Endothelial cell of umbilical vein (primary cell): Measurements from ENCODE around the gene INPP1. TPM values are rescaled to one million over a fixed set of nuclear protein-coding genes. Genes with fewer than 3 reads are reported as not detected.

Source experiments
- BruUV-seq: library from RNA; stranded (reverse); fragments of 400-500 nt; replicated peaks from 2 replicates; lab custom pipeline; 2021; lab: Mats Ljungman, UMichigan
- CTCF ChIA-PET: fragments of 300-600, 350-600 bp; sonication (Branson Sonifier 250); formaldehyde crosslinking; loops from one replicate; lab custom pipeline; 2021; ENCODE audit warnings: antibody characterized with exemption, inconsistent platforms; lab: Charles Lee
- POLR2A ChIA-PET: fragments of 300-600, 350-600 bp; sonication (Branson Sonifier 250); formaldehyde crosslinking; loops from one replicate; lab custom pipeline; 2021; ENCODE audit warnings: antibody characterized with exemption, inconsistent platforms; lab: Charles Lee
- DNase-seq: peaks from one replicate; pipeline ENCODE4 v3.0.0-alpha.2; 2011; ENCODE audit warnings: low read depth, low spot score
- FAIRE-seq: peaks from 2 replicates; lab custom pipeline; 2011; peaks lifted over from hg19 to GRCh38; lab: Jason Lieb, UNC
- H2AFZ ChIP-seq: 2 replicates; pipeline ENCODE4 v1.6.0; 2012; ENCODE audit warnings: low read depth, low read length, control low read depth, inconsistent platforms
- H3K27ac ChIP-seq: 2 replicates; pipeline ENCODE4 v1.5.1; 2011; ENCODE audit warnings: low read depth, mild to moderate bottlenecking, control low read depth, low read length, moderate library complexity; ENCODE audit not compliant: insufficient read depth
- H3K27me3 ChIP-seq, 2 experiments: 2 replicates each; pipeline versions ENCODE4 v1.6.0 to v1.6.1; 2011; ENCODE audit warnings: low read length in 2 of 2, mixed read lengths in 1 of 2; ENCODE audit not compliant: control insufficient read depth in 2 of 2, insufficient read depth in 2 of 2
- H3K36me3 ChIP-seq, 2 experiments: 2 replicates in 1 of 2; 3 replicates in 1 of 2; pipeline ENCODE4 v1.5.1; 2011; ENCODE audit warnings: low read length in 2 of 2, mild to moderate bottlenecking in 1 of 2, moderate library complexity in 1 of 2; ENCODE audit not compliant: control insufficient read depth in 2 of 2, insufficient read depth in 2 of 2; ENCODE audit errors: extremely low read depth in 1 of 2
- H3K4me1 ChIP-seq: 3 replicates; pipeline ENCODE4 v1.5.1; 2011; ENCODE audit warnings: mild to moderate bottlenecking, low read length; ENCODE audit not compliant: control insufficient read depth, insufficient read depth; ENCODE audit errors: extremely low read depth
- H3K4me2 ChIP-seq: 2 replicates; pipeline ENCODE4 v1.6.1; 2011; ENCODE audit warnings: low read length, control low read depth, mixed read lengths; ENCODE audit not compliant: insufficient read depth
- H3K4me3 ChIP-seq, 3 experiments: fragments of 200-600 bp in 1 of 3; sonication (generic), shearing (Covaris generic) in 1 of 3; replicated peaks in 1 of 3; 2 replicates each; pipeline ENCODE4 v1.5.1; 2011 to 2016; ENCODE audit warnings: control low read depth in 3 of 3, low read length in 3 of 3, mild to moderate bottlenecking in 2 of 3, inconsistent platforms in 1 of 3, low read depth in 1 of 3, moderate library complexity in 1 of 3; ENCODE audit not compliant: insufficient read depth in 1 of 3
- H3K79me2 ChIP-seq: 2 replicates; pipeline ENCODE4 v1.6.0; 2012; ENCODE audit warnings: low read length, inconsistent platforms; ENCODE audit not compliant: control insufficient read depth, insufficient read depth
- H3K9ac ChIP-seq: replicated peaks from 2 replicates; pipeline ENCODE3; 2011; ENCODE audit warnings: low read length, control low read depth; ENCODE audit not compliant: insufficient read depth; ENCODE audit errors: extremely low read depth
- H3K9me1 ChIP-seq: replicated peaks from 3 replicates; pipeline ENCODE4 v1.6.0; 2011; ENCODE audit warnings: mild to moderate bottlenecking, low read length; ENCODE audit not compliant: control insufficient read depth, insufficient read depth; ENCODE audit errors: extremely low read depth
- H3K9me3 ChIP-seq: replicated peaks from 2 replicates; pipeline ENCODE4 v1.5.1; 2012; ENCODE audit warnings: low read length, inconsistent platforms; ENCODE audit not compliant: control insufficient read depth, insufficient read depth
- H4K20me1 ChIP-seq: replicated peaks from 2 replicates; pipeline ENCODE3; 2011; ENCODE audit warnings: mild to moderate bottlenecking, low read length; ENCODE audit not compliant: control insufficient read depth, insufficient read depth; ENCODE audit errors: extremely low read depth
- EZH2 ChIP-seq: IDR thresholded peaks from 2 replicates; pipeline ENCODE4 v1.6.1; 2012; ENCODE audit warnings: borderline replicate concordance, low read depth, mild to moderate bottlenecking, moderate library complexity, low read length, inconsistent platforms; ENCODE audit not compliant: severe bottlenecking
- GATA2 ChIP-seq: IDR thresholded peaks from 2 replicates; pipeline ENCODE4 v1.7.0; 2011; ENCODE audit warnings: low read depth, mild to moderate bottlenecking, moderate library complexity, mixed read lengths, low read length; ENCODE audit not compliant: insufficient read length, insufficient read depth
- POLR2AphosphoS5 ChIP-seq: IDR thresholded peaks from 2 replicates; pipeline ENCODE4 v1.6.1; 2012; ENCODE audit warnings: low read depth, mild to moderate bottlenecking, control low read depth, low read length, moderate library complexity; ENCODE audit not compliant: insufficient read depth
- dilution Hi-C: fragments of 300-500 bp; cut with MboI; formaldehyde crosslinking; loops from one replicate; pipeline ENCODE4 v1.15.0; 2019; ENCODE audit warnings: low sequenced_read_pairs; ENCODE audit not compliant: extremely low pct_ligation_motif_present
- intact Hi-C: fragments of 100-400 bp; cut with micrococcal nuclease; formaldehyde crosslinking; loops from one replicate; pipeline ENCODE4 v1.10.0; 2022
- polyA plus RNA-seq, 4 experiments: library from polyadenylated mRNA; depleted of rRNA in 3 of 4; stranded (reverse) in 3 of 4; unstranded in 1 of 4; fragments of >200 nt; gene quantifications; 2 replicates each; pipeline versions ENCODE4 v1.2.1 to v1.2.3, GENCODE V29; 2011 to 2012; ENCODE audit warnings: missing spikeins in 1 of 4
- total RNA-seq: library from RNA; stranded (reverse); gene quantifications from 2 replicates; pipeline ENCODE4 v1.2.3, GENCODE V29; 2021
- TF ChIP-seq, protein P1 (sequence below), 2 donors: IDR thresholded peaks; 1 replicate in 1 of 2; 2 replicates in 1 of 2; pipeline ENCODE4 v1.5.1; 2011; ENCODE audit warnings: low read length in 2 of 2, mild to moderate bottlenecking in 2 of 2, moderate library complexity in 2 of 2, control low read depth in 1 of 2, inconsistent platforms in 1 of 2, low read depth in 1 of 2; ENCODE audit not compliant: insufficient read depth in 1 of 2; ENCODE audit errors: extremely low read depth in 1 of 2
- TF ChIP-seq, protein P2 (sequence below): IDR thresholded peaks from 2 replicates; pipeline ENCODE4 v1.6.1; 2011; ENCODE audit not compliant: insufficient read depth, insufficient read length

The INPP1 gene
- total and polyA plus RNA-seq, 2 donors (not counting 3 experiments of a cell fraction or from before 2014, with no cell fraction given) = 10.6 to 36.8 TPM

- intact Hi-C loops = no loop called here
- H3K79me2 ChIP-seq = no peaks in the 10 kb centered on the region
- no peaks in the 10 kb centered on the region for H3K4me1 ChIP-seq
- BruUV-seq = no TSS peak
- H3K27ac ChIP-seq = no peak overlapping the region
- peaks cover 0 to 4% of the 10 kb centered on the region in 2 experiments for H3K27me3 ChIP-seq
- FAIRE-seq (no peak), DNase-seq (no peak)
- no peak overlapping the region for H3K9ac ChIP-seq
- H3K9me1 ChIP-seq = no peaks in the 10 kb centered on the region
- ChIA-PET CTCF (interaction anchor here (1.5 kb wide), 1 partner anchor 47 kb away, joined by 5 read pairs; no protein-coding TSS in a partner anchor), POLR2A (no interaction called here)
- H4K20me1 ChIP-seq = no peaks in the 10 kb centered on the region
- TF ChIP-seq GATA2 = no peak
- no peak for TF ChIP-seq POLR2AphosphoS5
- TF ChIP-seq, protein P1, sequence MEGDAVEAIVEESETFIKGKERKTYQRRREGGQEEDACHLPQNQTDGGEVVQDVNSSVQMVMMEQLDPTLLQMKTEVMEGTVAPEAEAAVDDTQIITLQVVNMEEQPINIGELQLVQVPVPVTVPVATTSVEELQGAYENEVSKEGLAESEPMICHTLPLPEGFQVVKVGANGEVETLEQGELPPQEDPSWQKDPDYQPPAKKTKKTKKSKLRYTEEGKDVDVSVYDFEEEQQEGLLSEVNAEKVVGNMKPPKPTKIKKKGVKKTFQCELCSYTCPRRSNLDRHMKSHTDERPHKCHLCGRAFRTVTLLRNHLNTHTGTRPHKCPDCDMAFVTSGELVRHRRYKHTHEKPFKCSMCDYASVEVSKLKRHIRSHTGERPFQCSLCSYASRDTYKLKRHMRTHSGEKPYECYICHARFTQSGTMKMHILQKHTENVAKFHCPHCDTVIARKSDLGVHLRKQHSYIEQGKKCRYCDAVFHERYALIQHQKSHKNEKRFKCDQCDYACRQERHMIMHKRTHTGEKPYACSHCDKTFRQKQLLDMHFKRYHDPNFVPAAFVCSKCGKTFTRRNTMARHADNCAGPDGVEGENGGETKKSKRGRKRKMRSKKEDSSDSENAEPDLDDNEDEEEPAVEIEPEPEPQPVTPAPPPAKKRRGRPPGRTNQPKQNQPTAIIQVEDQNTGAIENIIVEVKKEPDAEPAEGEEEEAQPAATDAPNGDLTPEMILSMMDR (IDR thresholded peaks at IDR 0.05; ENCODE audit: extremely low read depth in 1 of 2, insufficient read depth in 1 of 2, low read depth in 1 of 2, low read length in 2 of 2) = no peak
- no peak for TF ChIP-seq EZH2
- TF ChIP-seq, protein P2, sequence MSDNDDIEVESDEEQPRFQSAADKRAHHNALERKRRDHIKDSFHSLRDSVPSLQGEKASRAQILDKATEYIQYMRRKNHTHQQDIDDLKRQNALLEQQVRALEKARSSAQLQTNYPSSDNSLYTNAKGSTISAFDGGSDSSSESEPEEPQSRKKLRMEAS = no peak
- H3K36me3 ChIP-seq = peaks cover 0 to 2% of the 10 kb centered on the region in 2 experiments
- dilution Hi-C loops = no loop called here
- H3K4me3 ChIP-seq = no peak overlapping the region
- H2AFZ ChIP-seq = no peak overlapping the region
- H3K9me3 ChIP-seq = no peaks in the 10 kb centered on the region
- no peak overlapping the region for H3K4me2 ChIP-seq
These were observed 32.7 kb downstream of the INPP1 start for GRCh38 chr2:190376083-190376482.
